ENCODE measurements around the gene DLG2. TPM values are rescaled to one million over a fixed set of nuclear protein-coding genes. Genes with fewer than 3 reads are reported as not detected.

Gene DLG2
- total RNA-seq, 2 experiments from 2014 or later: 6.9 to 8.2 TPM

GRCh38 chr11:84865257-84865656 lies 761.9 kb downstream of the DLG2 start:
- no peak overlapping the region for H3K4me2 ChIP-seq (ENCODE audit: low read length)
- no peaks in the 10 kb centered on the region for H3K4me1 ChIP-seq (ENCODE audit: insufficient read depth, low read length, poor library complexity, severe bottlenecking)
- no peaks in the 10 kb centered on the region for H3K36me3 ChIP-seq (ENCODE audit: insufficient read depth, low read length)
- H4K20me1 ChIP-seq (ENCODE audit: insufficient read depth, low read length): no peaks in the 10 kb centered on the region
- no peak overlapping the region for H3K4me3 ChIP-seq (ENCODE audit: low read depth, low read length, poor library complexity, severe bottlenecking)
- H2AFZ ChIP-seq (ENCODE audit: low read length): no peak overlapping the region
- intact Hi-C loops (cut with micrococcal nuclease; ENCODE audit: unreplicated experiment): no loop called here
- POLR2A ChIA-PET: no interaction called here
- no peak for TF ChIP-seq CTCF (conservative IDR thresholded peaks at IDR 0.05; ENCODE audit: low read length)
- TF ChIP-seq EZH2phosphoT487 (IDR thresholded peaks at IDR 0.05; ENCODE audit: borderline replicate concordance, low read depth, low read length): no peak
- no peaks in the 10 kb centered on the region for H3K9me3 ChIP-seq (ENCODE audit: low read length)
- CTCF ChIA-PET (ENCODE audit: unreplicated experiment): no interaction called here
- DNase-seq (ENCODE audit: low spot score): no peak
- no peak overlapping the region for H3K27ac ChIP-seq (ENCODE audit: low read depth, low read length, poor library complexity, severe bottlenecking)
- no peaks in the 10 kb centered on the region for H3K79me2 ChIP-seq (ENCODE audit: insufficient read depth, low read depth, low read length)
- no peaks in the 10 kb centered on the region for H3K9me2 ChIP-seq (ENCODE audit: insufficient read depth, low read length)
- BruUV-seq (replicated peaks): no TSS peak

DNA sequence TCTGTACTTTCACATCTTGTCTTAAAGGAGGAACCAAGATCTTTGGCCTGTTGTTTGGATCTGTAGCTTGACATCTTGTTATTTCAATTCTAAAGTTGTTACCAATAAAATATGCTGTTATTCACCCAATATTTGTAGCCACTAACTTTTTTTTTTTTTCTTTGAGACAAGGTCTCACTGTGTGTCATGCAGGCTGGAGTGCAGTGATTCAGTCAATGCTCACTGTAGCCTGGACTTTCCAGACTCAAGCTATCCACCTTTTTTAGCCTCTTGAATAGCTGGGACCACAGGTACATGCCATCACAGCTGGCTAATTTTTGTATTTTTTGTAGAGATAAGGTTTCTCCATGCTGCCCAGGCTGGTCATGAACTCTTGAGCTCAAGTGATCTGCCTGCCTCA lies 769.4 kb downstream of the DLG2 start:
- H2AFZ ChIP-seq (ENCODE audit: low read length): no peak overlapping the region
- no TSS peak for BruUV-seq (replicated peaks)
- H3K9me3 ChIP-seq (ENCODE audit: low read length): no peaks in the 10 kb centered on the region
- no peak overlapping the region for H3K27ac ChIP-seq (ENCODE audit: low read depth, low read length, poor library complexity, severe bottlenecking)
- no peaks in the 10 kb centered on the region for H3K36me3 ChIP-seq (ENCODE audit: insufficient read depth, low read length)
- no peak overlapping the region for H3K4me3 ChIP-seq (ENCODE audit: low read depth, low read length, poor library complexity, severe bottlenecking)
- DNase-seq (ENCODE audit: low spot score): no peak
- intact Hi-C loops (cut with micrococcal nuclease; ENCODE audit: unreplicated experiment): no loop called here
- ChIA-PET CTCF (ENCODE audit: unreplicated experiment) (no interaction called here), POLR2A (interaction anchor here (0.6 kb wide), 1 partner anchor 584 kb away, joined by 3 read pairs; no protein-coding TSS in a partner anchor)
- H3K4me1 ChIP-seq (ENCODE audit: insufficient read depth, low read length, poor library complexity, severe bottlenecking): no peaks in the 10 kb centered on the region
- no peaks in the 10 kb centered on the region for H4K20me1 ChIP-seq (ENCODE audit: insufficient read depth, low read length)
- no peak for TF ChIP-seq EZH2phosphoT487 (IDR thresholded peaks at IDR 0.05; ENCODE audit: borderline replicate concordance, low read depth, low read length)
- no peak for TF ChIP-seq CTCF (conservative IDR thresholded peaks at IDR 0.05; ENCODE audit: low read length)
- H3K79me2 ChIP-seq (ENCODE audit: insufficient read depth, low read depth, low read length): no peaks in the 10 kb centered on the region
- no peaks in the 10 kb centered on the region for H3K9me2 ChIP-seq (ENCODE audit: insufficient read depth, low read length)
- no peak overlapping the region for H3K4me2 ChIP-seq (ENCODE audit: low read length)

DNA sequence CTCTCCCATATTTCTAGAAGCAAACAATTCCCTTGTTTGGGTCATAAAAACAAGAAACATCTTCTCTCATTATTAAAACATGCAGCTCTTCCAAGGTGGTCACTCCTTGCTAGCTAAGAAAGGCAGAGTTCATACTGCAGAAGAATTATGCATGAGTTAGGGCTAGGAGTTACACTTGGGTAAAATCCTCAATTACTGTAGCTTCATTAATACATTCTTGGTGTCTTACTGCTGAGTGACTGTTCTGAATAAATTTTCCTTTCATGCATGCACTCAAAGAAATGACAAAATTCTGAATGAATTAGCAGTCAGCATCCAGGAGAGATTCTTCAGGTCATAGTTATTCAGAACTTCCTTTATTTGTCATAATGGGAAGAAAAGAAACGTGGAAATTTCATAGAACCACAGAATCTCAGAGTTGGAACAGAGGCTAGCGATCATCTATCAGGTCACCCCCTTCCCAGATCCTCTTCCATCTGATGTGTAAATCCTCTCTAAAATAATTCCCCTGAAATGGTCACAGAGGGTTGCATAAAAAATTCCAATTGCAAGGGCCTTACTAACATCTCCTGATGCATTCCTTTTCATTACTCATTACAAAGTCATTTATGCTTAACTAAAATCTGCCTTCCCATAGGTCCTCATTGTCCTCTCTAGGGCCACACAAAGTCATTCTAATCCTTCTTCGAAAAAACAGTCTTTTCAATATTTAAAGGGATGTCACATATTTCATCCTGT lies 771.5 kb downstream of the DLG2 start:
- no TSS peak for BruUV-seq (replicated peaks)
- no peak for DNase-seq (ENCODE audit: low spot score)
- Histone ChIP-seq H3K9me2 (ENCODE audit: insufficient read depth, low read length) (no peaks in the 10 kb centered on the region), H3K9me3 (ENCODE audit: low read length) (no peaks in the 10 kb centered on the region), H3K4me2 (ENCODE audit: low read length) (no peak overlapping the region), H4K20me1 (ENCODE audit: insufficient read depth, low read length) (no peaks in the 10 kb centered on the region), H3K4me1 (ENCODE audit: insufficient read depth, low read length, poor library complexity, severe bottlenecking) (no peaks in the 10 kb centered on the region), H3K36me3 (ENCODE audit: insufficient read depth, low read length) (no peaks in the 10 kb centered on the region), H3K79me2 (ENCODE audit: insufficient read depth, low read depth, low read length) (no peaks in the 10 kb centered on the region), H3K27ac (ENCODE audit: low read depth, low read length, poor library complexity, severe bottlenecking) (no peak overlapping the region), H2AFZ (ENCODE audit: low read length) (no peak overlapping the region), H3K4me3 (ENCODE audit: low read depth, low read length, poor library complexity, severe bottlenecking) (no peak overlapping the region)
- intact Hi-C loops (cut with micrococcal nuclease; ENCODE audit: unreplicated experiment): no loop called here
- POLR2A ChIA-PET: interaction anchor here (1.2 kb wide), 1 partner anchor 22 kb away, joined by 3 read pairs; no protein-coding TSS in a partner anchor
- TF ChIP-seq EZH2phosphoT487 (IDR thresholded peaks at IDR 0.05; ENCODE audit: borderline replicate concordance, low read depth, low read length): no peak
- TF ChIP-seq CTCF (conservative IDR thresholded peaks at IDR 0.05; ENCODE audit: low read length): no peak
- CTCF ChIA-PET (ENCODE audit: unreplicated experiment): no interaction called here
